GM12878 (cell line): ENCODE results near the gene POLR3F. TPM values are rescaled to one million over a fixed set of nuclear protein-coding genes. Genes with fewer than 3 reads are reported as not detected.
A peak's percentile ranks its signal among the peaks of the same experiment; 100 is the strongest.

Experiments used
- CEBPB ChIP-seq, 2 experiments: fragments of 150-350 bp in 1 of 2; IDR thresholded peaks; 2 replicates each; pipeline ENCODE4 v1.6.1; 2012 to 2014; ENCODE audit warnings: low read depth in 2 of 2, low read length in 2 of 2, borderline replicate concordance in 1 of 2, inconsistent platforms in 1 of 2
- EP300 ChIP-seq, 2 experiments: fragments of 150-350 bp in 1 of 2; IDR thresholded peaks; 2 replicates each; pipeline ENCODE4 v1.6.1; 2011 to 2012; ENCODE audit warnings: low read depth in 2 of 2, low read length in 2 of 2, borderline replicate concordance in 1 of 2, improper control_type of control experiment in 1 of 2, inconsistent platforms in 1 of 2; ENCODE audit not compliant: control insufficient read depth in 1 of 2
- GATAD2B ChIP-seq: fragments of 450-650 bp; conservative IDR thresholded peaks from 2 replicates; pipeline ENCODE4 v1.6.1; 2017; ENCODE audit warnings: low read depth, mild to moderate bottlenecking, moderate library complexity
- MEF2B ChIP-seq: fragments of 450-650 bp; IDR thresholded peaks from 2 replicates; pipeline ENCODE4 v1.6.1; 2018; ENCODE audit warnings: mild to moderate bottlenecking, moderate library complexity; ENCODE audit not compliant: partially characterized antibody, poor library complexity, severe bottlenecking
- MYC ChIP-seq: IDR thresholded peaks from 2 replicates; pipeline ENCODE4 v1.6.1; 2011; ENCODE audit warnings: mild to moderate bottlenecking, low read length, moderate library complexity, inconsistent platforms; ENCODE audit not compliant: insufficient read depth, insufficient replicate concordance, insufficient read length, severe bottlenecking
- polyA plus RNA-seq, 11 experiments: library from polyadenylated mRNA; depleted of rRNA in 4 of 11; unstranded in 6 of 11; stranded (reverse) in 5 of 11; fragments of >200 nt; fragmentation: Nextera tagmentation in 4 of 11; fragmentation: Illumina TruSeq in 1 of 11; extraction: Ambion mirVana in 4 of 11; extraction: Trizol in 1 of 11; gene quantifications; 1 replicate in 1 of 11; 2 replicates in 10 of 11; pipeline versions ENCODE4 v1.2.1 to v1.2.3, GENCODE V29; 2011 to 2016; ENCODE audit warnings: inconsistent platforms in 2 of 11, missing spikeins in 2 of 11, low read depth in 1 of 11
- total RNA-seq, 4 experiments: library from RNA; depleted of rRNA in 3 of 4; stranded (reverse); fragments of >200 nt in 3 of 4; fragmentation: Illumina TruSeq in 1 of 4; extraction: Trizol in 1 of 4; gene quantifications; 2 replicates each; pipeline versions ENCODE4 v1.2.1 to v1.2.3, GENCODE V29; 2013 to 2021
- TF ChIP-seq, protein P1 (sequence below): fragments of 450-650 bp; IDR thresholded peaks from 2 replicates; pipeline ENCODE4 v1.6.1; 2016; ENCODE audit warnings: mild to moderate bottlenecking, moderate library complexity, borderline replicate concordance
- TF ChIP-seq, protein P2 (sequence below): fragments of 450-650 bp; IDR thresholded peaks from 2 replicates; pipeline ENCODE4 v1.6.1; 2017; ENCODE audit warnings: antibody characterized with exemption, mild to moderate bottlenecking, moderate library complexity
- TF ChIP-seq, protein P3 (sequence below): fragments of 450-650 bp; IDR thresholded peaks from 2 replicates; pipeline ENCODE4 v1.6.1; 2014; ENCODE audit warnings: mild to moderate bottlenecking

POLR3F gene
- total and polyA plus RNA-seq, 10 of the 15 experiments (the other 5 are each of a cell fraction or from before 2014, with no cell fraction given) = 8.7 to 18.1 (median 12.6) TPM

DNA sequence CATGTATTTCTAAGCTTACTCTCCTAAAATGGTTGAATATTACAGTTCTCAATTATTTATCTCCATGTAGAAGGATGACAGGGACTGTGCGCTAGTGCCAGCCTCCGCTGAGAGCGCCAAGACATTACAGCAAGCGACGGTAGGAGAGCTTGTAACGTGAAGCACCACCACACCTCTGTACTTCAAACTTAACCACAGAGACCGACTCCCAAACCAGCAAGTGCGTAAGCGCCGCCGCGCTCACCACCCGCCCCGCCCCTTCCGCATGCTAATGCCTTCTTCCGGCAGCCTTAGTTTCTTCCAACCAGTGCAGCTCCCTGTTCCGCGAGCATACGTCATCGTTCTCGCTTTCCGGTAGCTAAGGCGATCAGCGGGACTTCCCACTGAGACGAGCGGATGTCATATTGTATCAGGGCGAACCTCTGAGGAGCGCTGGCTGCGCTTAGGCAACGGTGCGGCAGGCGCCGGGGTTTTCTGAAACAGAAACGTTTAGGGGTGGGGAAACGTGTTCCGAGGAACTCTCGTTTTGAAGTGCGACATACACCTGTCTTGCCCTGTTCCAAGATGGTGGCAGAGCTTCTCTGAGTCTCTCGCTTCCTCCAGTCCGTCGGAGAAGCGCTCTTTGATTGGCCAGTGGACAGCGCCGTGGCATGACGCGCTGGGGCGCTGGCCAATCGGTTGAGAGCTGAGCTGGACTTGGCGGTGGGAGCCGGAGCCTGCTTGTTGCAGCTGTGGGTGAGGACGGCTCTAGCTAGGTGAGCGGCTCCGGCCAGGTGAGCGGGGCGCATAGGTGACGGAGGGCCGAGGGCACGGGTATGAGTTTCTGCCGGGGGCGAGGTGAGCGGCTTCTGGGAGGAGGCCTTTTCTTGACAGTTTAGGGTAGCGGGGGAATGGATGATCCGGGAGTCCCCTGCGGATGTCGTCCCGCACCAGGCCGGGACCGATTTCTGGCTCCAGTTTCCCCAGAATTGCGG is 40.3 kb downstream of the POLR3F start, which contains the start of gene SEC23B (continued):
- TF ChIP-seq, protein P1, sequence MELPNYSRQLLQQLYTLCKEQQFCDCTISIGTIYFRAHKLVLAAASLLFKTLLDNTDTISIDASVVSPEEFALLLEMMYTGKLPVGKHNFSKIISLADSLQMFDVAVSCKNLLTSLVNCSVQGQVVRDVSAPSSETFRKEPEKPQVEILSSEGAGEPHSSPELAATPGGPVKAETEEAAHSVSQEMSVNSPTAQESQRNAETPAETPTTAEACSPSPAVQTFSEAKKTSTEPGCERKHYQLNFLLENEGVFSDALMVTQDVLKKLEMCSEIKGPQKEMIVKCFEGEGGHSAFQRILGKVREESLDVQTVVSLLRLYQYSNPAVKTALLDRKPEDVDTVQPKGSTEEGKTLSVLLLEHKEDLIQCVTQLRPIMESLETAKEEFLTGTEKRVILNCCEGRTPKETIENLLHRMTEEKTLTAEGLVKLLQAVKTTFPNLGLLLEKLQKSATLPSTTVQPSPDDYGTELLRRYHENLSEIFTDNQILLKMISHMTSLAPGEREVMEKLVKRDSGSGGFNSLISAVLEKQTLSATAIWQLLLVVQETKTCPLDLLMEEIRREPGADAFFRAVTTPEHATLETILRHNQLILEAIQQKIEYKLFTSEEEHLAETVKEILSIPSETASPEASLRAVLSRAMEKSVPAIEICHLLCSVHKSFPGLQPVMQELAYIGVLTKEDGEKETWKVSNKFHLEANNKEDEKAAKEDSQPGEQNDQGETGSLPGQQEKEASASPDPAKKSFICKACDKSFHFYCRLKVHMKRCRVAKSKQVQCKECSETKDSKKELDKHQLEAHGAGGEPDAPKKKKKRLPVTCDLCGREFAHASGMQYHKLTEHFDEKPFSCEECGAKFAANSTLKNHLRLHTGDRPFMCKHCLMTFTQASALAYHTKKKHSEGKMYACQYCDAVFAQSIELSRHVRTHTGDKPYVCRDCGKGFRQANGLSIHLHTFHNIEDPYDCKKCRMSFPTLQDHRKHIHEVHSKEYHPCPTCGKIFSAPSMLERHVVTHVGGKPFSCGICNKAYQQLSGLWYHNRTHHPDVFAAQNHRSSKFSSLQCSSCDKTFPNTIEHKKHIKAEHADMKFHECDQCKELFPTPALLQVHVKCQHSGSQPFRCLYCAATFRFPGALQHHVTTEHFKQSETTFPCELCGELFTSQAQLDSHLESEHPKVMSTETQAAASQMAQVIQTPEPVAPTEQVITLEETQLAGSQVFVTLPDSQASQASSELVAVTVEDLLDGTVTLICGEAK = peak; percentile 84
- TF ChIP-seq MEF2B (no peak), MYC (no peak), EP300 (IDR thresholded peaks at IDR 0.05; ENCODE audit: borderline replicate concordance in 1 of 2, control insufficient read depth in 1 of 2, low read depth in 2 of 2, low read length in 2 of 2) (peak; percentile 34 to 36; a peak in 1 of 4 replicates), CEBPB (IDR thresholded peaks at IDR 0.05; ENCODE audit: borderline replicate concordance in 1 of 2, low read depth in 2 of 2, low read length in 2 of 2) (no peak), GATAD2B (0 out of 2 replicates have a peak, but pooled peaks have one; percentile 33)
- TF ChIP-seq, protein P2, sequence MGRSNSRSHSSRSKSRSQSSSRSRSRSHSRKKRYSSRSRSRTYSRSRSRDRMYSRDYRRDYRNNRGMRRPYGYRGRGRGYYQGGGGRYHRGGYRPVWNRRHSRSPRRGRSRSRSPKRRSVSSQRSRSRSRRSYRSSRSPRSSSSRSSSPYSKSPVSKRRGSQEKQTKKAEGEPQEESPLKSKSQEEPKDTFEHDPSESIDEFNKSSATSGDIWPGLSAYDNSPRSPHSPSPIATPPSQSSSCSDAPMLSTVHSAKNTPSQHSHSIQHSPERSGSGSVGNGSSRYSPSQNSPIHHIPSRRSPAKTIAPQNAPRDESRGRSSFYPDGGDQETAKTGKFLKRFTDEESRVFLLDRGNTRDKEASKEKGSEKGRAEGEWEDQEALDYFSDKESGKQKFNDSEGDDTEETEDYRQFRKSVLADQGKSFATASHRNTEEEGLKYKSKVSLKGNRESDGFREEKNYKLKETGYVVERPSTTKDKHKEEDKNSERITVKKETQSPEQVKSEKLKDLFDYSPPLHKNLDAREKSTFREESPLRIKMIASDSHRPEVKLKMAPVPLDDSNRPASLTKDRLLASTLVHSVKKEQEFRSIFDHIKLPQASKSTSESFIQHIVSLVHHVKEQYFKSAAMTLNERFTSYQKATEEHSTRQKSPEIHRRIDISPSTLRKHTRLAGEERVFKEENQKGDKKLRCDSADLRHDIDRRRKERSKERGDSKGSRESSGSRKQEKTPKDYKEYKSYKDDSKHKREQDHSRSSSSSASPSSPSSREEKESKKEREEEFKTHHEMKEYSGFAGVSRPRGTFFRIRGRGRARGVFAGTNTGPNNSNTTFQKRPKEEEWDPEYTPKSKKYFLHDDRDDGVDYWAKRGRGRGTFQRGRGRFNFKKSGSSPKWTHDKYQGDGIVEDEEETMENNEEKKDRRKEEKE = no peak
- TF ChIP-seq, protein P3, sequence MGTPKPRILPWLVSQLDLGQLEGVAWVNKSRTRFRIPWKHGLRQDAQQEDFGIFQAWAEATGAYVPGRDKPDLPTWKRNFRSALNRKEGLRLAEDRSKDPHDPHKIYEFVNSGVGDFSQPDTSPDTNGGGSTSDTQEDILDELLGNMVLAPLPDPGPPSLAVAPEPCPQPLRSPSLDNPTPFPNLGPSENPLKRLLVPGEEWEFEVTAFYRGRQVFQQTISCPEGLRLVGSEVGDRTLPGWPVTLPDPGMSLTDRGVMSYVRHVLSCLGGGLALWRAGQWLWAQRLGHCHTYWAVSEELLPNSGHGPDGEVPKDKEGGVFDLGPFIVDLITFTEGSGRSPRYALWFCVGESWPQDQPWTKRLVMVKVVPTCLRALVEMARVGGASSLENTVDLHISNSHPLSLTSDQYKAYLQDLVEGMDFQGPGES = no peak
